HG03575 (cell line): Measurements from ENCODE around the gene PRKCH.

Source experiments
- ATAC-seq: cut with Tn5 transposase; IDR thresholded peaks from one replicate; pipeline ENCODE4 v1.9.1; 2021; ENCODE audit not compliant: unreplicated experiment, insufficient number of reproducible peaks, low FRiP score; ENCODE audit errors: extremely low read depth

Gene PRKCH

GRCh38 chr14:61321385-61322010 lies at the start of gene PRKCH:
Gene PRKCH (plus strand): TSS chr14:61321579. CDS start chr14:61322102, 523 bp downstream.
- ATAC-seq = no peak

DNA sequence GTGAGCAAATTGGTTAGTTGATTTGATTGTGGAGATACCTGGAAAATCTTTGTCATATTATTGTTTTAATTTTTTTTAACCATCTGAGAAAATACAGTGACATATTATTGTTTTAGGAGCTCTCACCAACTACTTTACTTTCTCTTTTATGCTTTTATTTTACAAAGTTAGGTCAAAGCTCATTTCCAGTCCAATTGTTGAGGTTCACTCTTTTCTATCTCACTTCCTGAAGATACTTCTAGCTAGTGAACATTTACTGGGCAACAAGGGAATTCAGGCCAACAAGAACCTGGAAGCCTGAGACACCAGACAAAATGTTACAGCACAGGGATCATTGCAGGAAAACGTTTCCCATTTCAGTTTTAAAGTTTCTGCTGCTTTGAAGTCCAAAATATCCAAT lies 44.1 kb upstream of the PRKCH start:
- ATAC-seq = no peak

GRCh38 chr14:61277784-61278183 lies 43.6 kb upstream of the PRKCH start:
- ATAC-seq = no peak

DNA sequence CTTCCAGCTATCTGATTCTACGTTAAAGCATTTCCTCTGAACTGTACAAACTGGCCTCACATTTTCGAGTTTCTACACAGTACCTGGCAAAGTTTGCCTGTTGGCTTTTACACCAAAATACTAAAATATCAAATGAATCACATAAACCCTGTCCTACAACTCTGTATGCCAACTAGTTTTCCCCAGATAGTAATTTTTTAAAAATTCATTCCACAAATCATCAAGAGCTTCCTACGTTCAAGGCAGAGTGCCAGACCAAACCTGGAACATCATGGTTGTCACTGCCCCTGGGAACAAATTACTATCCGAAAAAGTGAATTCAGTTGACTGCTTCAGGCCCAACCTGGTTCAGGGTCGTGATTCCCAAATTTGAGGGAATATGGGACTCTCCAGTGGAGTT lies 42.3 kb upstream of the PRKCH start:
- no peak for ATAC-seq

GRCh38 chr14:61280092-61280525 lies 41.3 kb upstream of the PRKCH start:
- no peak for ATAC-seq

- ATAC-seq = no peak
These were observed 40.7 kb upstream of the PRKCH start for GRCh38 chr14:61280526-61281185.

GRCh38 chr14:61281186-61281947 lies 40.0 kb upstream of the PRKCH start, which contains the start of gene TMEM30B:
Gene TMEM30B (minus strand): TSS chr14:61281338. CDS start chr14:61281147, 191 bp downstream.
- no peak for ATAC-seq

- no peak for ATAC-seq
These were observed 39.5 kb upstream of the PRKCH start for GRCh38 chr14:61281948-61282275.

DNA sequence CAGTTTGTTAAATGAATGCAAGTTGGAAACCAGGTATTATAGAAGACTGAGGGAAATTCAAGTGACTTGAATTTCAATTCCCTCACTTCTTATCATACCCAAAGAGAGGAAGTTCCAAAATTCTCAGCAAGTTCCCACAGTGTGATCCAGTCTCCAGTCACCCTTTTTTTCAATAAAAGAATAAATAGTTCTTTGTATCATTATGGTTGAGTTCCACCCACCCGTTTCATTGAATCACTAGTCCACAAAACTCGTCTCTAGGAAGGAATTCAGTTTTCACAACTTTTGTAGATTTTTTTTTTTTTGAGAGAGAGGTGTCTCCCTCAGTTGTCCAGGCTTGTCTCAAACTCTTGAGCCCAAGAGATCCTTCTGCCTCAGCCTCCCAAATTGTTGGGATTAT lies 38.6 kb upstream of the PRKCH start:
- ATAC-seq = no peak

DNA sequence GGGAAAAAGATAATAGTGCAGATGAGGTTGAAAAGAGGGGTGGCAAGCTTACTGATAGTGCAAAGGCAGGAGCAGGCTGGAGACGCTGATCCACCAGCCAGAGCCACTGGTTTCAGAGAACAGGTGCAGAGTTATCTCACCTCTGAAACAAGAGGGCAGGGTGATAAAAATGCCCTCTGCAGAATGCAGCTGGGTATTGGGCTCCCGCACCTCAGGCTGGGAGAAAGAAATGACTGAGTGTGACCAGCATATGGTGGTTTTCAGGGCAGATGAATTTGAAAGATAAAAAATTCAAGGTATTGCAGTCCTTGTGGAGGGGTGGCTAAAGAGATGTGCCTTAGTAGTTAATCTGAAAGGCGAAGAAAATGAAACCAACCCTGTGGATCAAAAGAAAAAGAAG lies 37.4 kb upstream of the PRKCH start:
- ATAC-seq = no peak

DNA sequence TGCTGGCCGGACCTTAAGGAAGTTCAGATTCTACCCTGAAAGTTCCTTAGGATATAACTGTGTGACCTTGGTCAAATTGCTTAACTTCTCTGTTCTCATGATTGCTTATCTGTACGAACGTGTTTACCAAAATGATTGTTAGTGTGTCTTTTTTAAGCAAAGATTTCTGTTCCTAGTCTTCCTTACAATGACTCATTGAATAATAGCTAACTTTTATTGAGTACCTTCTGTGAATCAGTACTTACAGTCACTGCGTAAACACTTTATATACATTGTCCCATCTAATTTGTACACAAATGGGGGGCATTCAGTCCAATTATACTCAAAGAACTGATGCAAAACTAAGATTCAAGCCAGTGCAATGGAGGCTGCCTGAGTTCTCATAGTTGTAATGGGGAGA lies 36.0 kb upstream of the PRKCH start:
- ATAC-seq = no peak

- no peak for ATAC-seq
These were observed 34.2 kb upstream of the PRKCH start for GRCh38 chr14:61287196-61287595.

GRCh38 chr14:61288228-61288627 lies 33.2 kb upstream of the PRKCH start:
- no peak for ATAC-seq

- no peak for ATAC-seq
These were observed 32.7 kb upstream of the PRKCH start for GRCh38 chr14:61288720-61289119.

DNA sequence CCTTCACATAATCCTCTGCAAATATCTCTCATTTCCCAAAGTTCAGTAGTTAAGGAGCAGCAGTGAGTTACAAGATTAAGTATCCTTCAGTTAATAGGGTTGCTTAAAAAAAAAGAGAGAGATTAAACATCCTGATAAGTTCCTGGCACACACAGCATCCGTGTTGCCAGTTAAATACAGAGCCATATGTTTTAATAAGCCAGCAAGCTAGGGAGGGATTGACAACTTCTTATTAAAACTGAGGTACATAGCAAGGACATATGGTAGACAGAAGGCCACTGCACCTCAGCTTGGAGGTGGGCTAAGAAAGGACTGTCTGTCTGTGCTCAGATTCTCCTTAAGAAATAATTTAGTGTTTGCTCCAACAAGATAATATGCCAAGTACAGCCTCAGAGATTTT lies 30.7 kb upstream of the PRKCH start:
- no peak for ATAC-seq

DNA sequence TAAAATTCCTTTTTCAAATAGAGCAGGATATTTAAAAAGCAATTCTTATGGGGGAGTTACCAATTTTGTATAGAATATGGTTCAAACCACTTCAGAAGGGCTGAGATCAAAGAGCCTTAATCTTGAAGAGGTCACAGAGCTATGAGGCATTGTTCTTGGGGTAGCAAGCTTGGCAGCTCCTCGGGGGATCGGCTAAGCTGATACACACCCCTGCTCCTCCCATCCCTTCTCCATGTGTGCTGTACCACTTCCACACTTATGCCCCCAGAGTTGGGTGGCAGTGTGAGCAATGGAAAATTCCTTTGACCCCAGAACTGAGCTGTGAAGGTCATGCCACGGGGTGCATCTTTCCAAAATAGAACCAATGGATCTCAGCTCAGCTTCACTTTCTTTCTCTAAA lies 25.2 kb upstream of the PRKCH start:
- no peak for ATAC-seq

GRCh38 chr14:61296719-61297502 lies 24.5 kb upstream of the PRKCH start:
- no peak for ATAC-seq

DNA sequence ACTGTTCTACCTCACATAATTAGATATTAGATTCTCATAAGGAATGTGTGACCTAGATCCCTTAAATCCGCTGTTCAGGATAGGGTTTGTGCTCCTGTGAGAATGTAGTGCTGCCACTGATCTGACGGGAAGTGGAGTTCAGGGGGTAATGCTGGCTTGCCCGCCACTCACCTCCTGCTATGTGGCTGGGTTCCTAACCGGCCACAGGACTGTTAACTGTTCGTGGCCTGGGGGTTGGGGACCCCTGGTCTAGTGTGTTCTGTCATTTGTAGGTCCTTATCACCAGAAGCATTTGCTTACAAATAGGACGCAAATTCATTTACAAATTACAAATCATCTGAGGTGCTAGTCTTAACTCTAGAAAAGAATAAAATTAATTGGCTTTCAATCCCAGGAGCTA lies 23.8 kb upstream of the PRKCH start:
- no peak for ATAC-seq

DNA sequence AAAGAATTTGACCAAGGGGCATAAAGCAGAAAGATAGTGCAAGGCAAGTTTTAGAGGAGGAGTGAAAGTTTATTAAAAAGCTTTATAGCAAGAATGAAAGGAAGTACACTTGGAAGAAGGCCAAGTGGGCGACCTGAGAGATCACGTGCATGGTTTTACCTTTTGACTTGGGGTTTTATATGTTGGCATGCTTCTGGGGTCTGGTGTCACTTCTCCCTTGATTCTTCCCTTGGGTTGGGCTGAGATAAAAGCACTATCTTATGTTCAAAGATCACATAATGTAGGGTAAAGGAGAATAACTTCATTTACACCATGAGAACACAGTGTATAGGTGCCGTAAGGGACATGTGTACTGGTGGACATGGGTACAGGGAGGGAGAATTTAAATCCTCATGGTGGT lies 22.6 kb upstream of the PRKCH start:
- ATAC-seq = no peak
